Fibroblast of lung (primary cell): ENCODE measurements around the gene AMFR.

Source experiments
- EZH2 ChIP-seq: IDR thresholded peaks from 2 replicates; pipeline ENCODE4 v1.5.1; 2012; ENCODE audit warnings: low read length, control low read depth, mild to moderate bottlenecking; ENCODE audit errors: missing control alignments
- TF ChIP-seq, protein P1 (sequence below), 2 donors: IDR thresholded peaks in 1 of 2; conservative IDR thresholded peaks in 1 of 2; 1 replicate in 1 of 2; 2 replicates in 1 of 2; pipeline ENCODE4 v1.5.1; 2011 to 2012; ENCODE audit warnings: low read length in 2 of 2, control low read depth in 1 of 2, inconsistent platforms in 1 of 2, low read depth in 1 of 2, mild to moderate bottlenecking in 1 of 2

DNA sequence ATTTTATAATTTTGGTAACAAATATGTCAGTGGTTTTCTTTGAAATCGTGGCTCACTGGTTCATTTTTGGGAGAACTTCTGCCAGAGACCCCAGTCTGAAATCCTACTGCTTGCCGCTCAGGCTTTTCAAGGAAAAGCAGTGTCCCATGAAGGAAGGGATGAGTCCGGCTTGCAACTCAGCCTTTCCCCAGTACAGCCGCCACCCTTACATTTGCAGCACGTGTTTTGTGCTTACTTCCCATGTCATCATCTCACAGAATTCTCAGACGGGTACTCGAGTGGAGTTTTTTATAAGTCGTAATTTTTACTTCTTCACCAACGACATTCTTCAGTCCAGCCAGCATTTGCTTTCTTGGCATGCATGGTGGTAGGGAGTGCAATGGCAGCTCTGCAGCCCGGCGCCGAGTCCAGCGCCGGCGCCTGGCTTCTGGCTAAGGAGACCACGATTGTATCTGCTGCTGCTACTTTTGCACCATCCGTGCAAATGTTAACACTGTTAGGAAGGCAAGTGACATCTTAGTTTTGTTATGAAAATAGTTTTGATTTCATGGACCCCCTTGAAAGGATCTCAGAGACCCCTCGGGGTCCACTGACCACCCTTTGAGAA lies 111.0 kb downstream of the AMFR start:
- TF ChIP-seq, protein P1, sequence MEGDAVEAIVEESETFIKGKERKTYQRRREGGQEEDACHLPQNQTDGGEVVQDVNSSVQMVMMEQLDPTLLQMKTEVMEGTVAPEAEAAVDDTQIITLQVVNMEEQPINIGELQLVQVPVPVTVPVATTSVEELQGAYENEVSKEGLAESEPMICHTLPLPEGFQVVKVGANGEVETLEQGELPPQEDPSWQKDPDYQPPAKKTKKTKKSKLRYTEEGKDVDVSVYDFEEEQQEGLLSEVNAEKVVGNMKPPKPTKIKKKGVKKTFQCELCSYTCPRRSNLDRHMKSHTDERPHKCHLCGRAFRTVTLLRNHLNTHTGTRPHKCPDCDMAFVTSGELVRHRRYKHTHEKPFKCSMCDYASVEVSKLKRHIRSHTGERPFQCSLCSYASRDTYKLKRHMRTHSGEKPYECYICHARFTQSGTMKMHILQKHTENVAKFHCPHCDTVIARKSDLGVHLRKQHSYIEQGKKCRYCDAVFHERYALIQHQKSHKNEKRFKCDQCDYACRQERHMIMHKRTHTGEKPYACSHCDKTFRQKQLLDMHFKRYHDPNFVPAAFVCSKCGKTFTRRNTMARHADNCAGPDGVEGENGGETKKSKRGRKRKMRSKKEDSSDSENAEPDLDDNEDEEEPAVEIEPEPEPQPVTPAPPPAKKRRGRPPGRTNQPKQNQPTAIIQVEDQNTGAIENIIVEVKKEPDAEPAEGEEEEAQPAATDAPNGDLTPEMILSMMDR (conservative IDR thresholded peaks at IDR 0.05 in 1 of 2, IDR thresholded peaks at IDR 0.05 in 1 of 2; ENCODE audit: low read depth in 1 of 2, low read length in 2 of 2), result no peak
- TF ChIP-seq EZH2, result no peak
